Suprapubic skin (tissue), 3 donors: ENCODE results near the gene ZNF521.

Experiments
- EP300 ChIP-seq: sonication (generic); formaldehyde crosslinking; IDR thresholded peaks from one replicate; pipeline ENCODE4 v1.6.1; 2017; ENCODE audit warnings: antibody characterized with exemption
- POLR2A ChIP-seq, 2 donors: fragments of 450-650 bp; IDR thresholded peaks; one replicate each; pipeline ENCODE4 v1.6.1; 2017; ENCODE audit warnings: antibody characterized with exemption in 2 of 2, mild to moderate bottlenecking in 2 of 2, moderate library complexity in 2 of 2
- TF ChIP-seq, protein P1 (sequence below), 2 donors: fragments of 200-600 bp in 1 of 2; fragments of 450-650 bp in 1 of 2; sonication (generic) in 1 of 2; IDR thresholded peaks; one replicate each; pipeline ENCODE4 v1.5.1; 2016 to 2019; ENCODE audit warnings: antibody characterized with exemption in 2 of 2, mild to moderate bottlenecking in 1 of 2, moderate library complexity in 1 of 2

GRCh38 chr18:25329783-25330182 lies 22.2 kb downstream of the ZNF521 start:
- TF ChIP-seq, protein P1, sequence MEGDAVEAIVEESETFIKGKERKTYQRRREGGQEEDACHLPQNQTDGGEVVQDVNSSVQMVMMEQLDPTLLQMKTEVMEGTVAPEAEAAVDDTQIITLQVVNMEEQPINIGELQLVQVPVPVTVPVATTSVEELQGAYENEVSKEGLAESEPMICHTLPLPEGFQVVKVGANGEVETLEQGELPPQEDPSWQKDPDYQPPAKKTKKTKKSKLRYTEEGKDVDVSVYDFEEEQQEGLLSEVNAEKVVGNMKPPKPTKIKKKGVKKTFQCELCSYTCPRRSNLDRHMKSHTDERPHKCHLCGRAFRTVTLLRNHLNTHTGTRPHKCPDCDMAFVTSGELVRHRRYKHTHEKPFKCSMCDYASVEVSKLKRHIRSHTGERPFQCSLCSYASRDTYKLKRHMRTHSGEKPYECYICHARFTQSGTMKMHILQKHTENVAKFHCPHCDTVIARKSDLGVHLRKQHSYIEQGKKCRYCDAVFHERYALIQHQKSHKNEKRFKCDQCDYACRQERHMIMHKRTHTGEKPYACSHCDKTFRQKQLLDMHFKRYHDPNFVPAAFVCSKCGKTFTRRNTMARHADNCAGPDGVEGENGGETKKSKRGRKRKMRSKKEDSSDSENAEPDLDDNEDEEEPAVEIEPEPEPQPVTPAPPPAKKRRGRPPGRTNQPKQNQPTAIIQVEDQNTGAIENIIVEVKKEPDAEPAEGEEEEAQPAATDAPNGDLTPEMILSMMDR (IDR thresholded peaks at IDR 0.05) = no peak
- TF ChIP-seq EP300 (no peak), POLR2A (IDR thresholded peaks at IDR 0.05) (no peak)
